GM19023 (cell line): ENCODE results near the gene PRDM12.

ENCODE experiments used
- ATAC-seq: cut with Tn5 transposase; IDR thresholded peaks from one replicate; pipeline ENCODE4 v1.9.1; 2021; ENCODE audit warnings: mild to moderate bottlenecking, moderate library complexity; ENCODE audit not compliant: unreplicated experiment

The PRDM12 gene

GRCh38 chr9:130714586-130715110 is 50.3 kb downstream of the PRDM12 start:
- ATAC-seq, result no peak

- no peak for ATAC-seq
Measured at GRCh38 chr9:130715270-130715669, 50.9 kb downstream of the PRDM12 start.

GRCh38 chr9:130718562-130718961 is 54.2 kb downstream of the PRDM12 start:
- ATAC-seq, result no peak

- no peak for ATAC-seq
Measured at GRCh38 chr9:130720762-130721161, 56.4 kb downstream of the PRDM12 start.

DNA sequence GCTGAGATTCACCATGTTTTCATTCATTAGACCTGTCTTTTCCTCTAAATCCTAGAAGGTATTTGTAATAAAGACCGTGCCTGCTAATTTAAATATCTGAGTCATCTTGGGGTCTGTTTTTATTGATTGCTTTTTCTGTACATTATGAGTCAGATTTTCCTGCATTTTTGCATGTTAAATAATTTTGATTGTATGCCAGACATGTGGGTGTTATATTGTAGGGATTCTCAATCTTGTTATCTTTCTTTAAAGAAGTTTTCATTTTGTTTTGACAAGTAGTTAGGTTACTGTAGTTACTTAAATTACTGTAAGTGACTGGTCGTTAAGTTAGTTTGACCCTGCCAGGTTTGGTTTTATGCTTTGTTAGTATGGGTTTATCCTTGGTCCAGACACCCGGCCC is 64.3 kb downstream of the PRDM12 start:
- no peak for ATAC-seq

- no peak for ATAC-seq
Measured at GRCh38 chr9:130729145-130729544, 64.8 kb downstream of the PRDM12 start.

- ATAC-seq, result no peak
Measured at GRCh38 chr9:130731355-130731754, 67.0 kb downstream of the PRDM12 start.

- ATAC-seq, result no peak
Measured at GRCh38 chr9:130732136-130732535, 67.7 kb downstream of the PRDM12 start.
